Panc1 (cell line): ENCODE measurements around the gene NCAPG2. TPM values are rescaled to one million over a fixed set of nuclear protein-coding genes. Genes with fewer than 3 reads are reported as not detected.

ENCODE experiments used
- ATAC-seq: fragments of 200-7000 bp; cut with Tn5 transposase; 2 replicates; pipeline ENCODE4 v1.9.1; 2020; ENCODE audit warnings: mild to moderate bottlenecking, moderate library complexity
- BruUV-seq: library from RNA; stranded (reverse); fragments of 400-500 nt; replicated peaks from 2 replicates; lab custom pipeline; 2021; lab: Mats Ljungman, UMichigan
- CTCF ChIA-PET: fragments of 300-600 bp; sonication (Branson Sonifier 250); formaldehyde crosslinking; loops from one replicate; lab custom pipeline; 2022; ENCODE audit warnings: antibody characterized with exemption; lab: Charles Lee
- POLR2A ChIA-PET: fragments of 300-600 bp; sonication (Branson Sonifier 250); formaldehyde crosslinking; loops from one replicate; lab custom pipeline; 2022; ENCODE audit warnings: antibody characterized with exemption; lab: Charles Lee
- DNase-seq: peaks from one replicate; pipeline ENCODE4 v3.0.0-alpha.2; 2010; ENCODE audit warnings: low read depth, low spot score
- H3K27ac ChIP-seq: 2 replicates; pipeline ENCODE4 v1.5.1; 2011; ENCODE audit warnings: mild to moderate bottlenecking, low read length, inconsistent platforms
- H3K27me3 ChIP-seq: fragments of 200-500 bp; sonication (Bioruptor generic); 2 replicates; pipeline ENCODE4 v1.6.0; 2014; ENCODE audit warnings: low read length, inconsistent platforms; ENCODE audit not compliant: control insufficient read depth, insufficient read depth
- H3K36me3 ChIP-seq: fragments of 200-500 bp; sonication (Bioruptor generic); 2 replicates; pipeline ENCODE4 v1.5.1; 2014; ENCODE audit warnings: inconsistent platforms, mild to moderate bottlenecking, low read length, moderate library complexity; ENCODE audit not compliant: control insufficient read depth, insufficient read depth
- H3K4me1 ChIP-seq: 2 replicates; pipeline ENCODE4 v1.5.1; 2011; ENCODE audit warnings: inconsistent platforms, mild to moderate bottlenecking, low read length, moderate library complexity; ENCODE audit not compliant: control insufficient read depth, insufficient read depth
- H3K4me3 ChIP-seq, 2 experiments: 2 replicates each; pipeline ENCODE4 v1.5.1; 2011 to 2012; ENCODE audit warnings: low read depth in 2 of 2, low read length in 2 of 2, mild to moderate bottlenecking in 2 of 2, inconsistent platforms in 1 of 2, moderate library complexity in 1 of 2
- H3K9me3 ChIP-seq: fragments of 200-500 bp; sonication (Bioruptor generic); 2 replicates; pipeline ENCODE4 v1.5.1; 2014; ENCODE audit warnings: low read depth, mild to moderate bottlenecking, inconsistent platforms, low read length, moderate library complexity; ENCODE audit not compliant: control insufficient read depth, insufficient read depth
- CTCF ChIP-seq: fragments of 450-650 bp; IDR thresholded peaks from 2 replicates; pipeline ENCODE4 v1.5.1; 2017; ENCODE audit warnings: mild to moderate bottlenecking
- POLR2AphosphoS5 ChIP-seq: IDR thresholded peaks from 2 replicates; pipeline ENCODE4 v1.6.1; 2012; ENCODE audit warnings: mild to moderate bottlenecking, low read depth, low read length, moderate library complexity
- REST ChIP-seq, 2 experiments: IDR thresholded peaks; 2 replicates each; pipeline ENCODE4 v1.6.1; 2011 to 2012; ENCODE audit warnings: low read depth in 2 of 2, control low read depth in 1 of 2, low read length in 1 of 2, mild to moderate bottlenecking in 1 of 2, moderate library complexity in 1 of 2; ENCODE audit not compliant: insufficient read depth in 1 of 2
- SIN3A ChIP-seq: IDR thresholded peaks from 2 replicates; pipeline ENCODE4 v1.6.1; 2012; ENCODE audit warnings: low read depth, mild to moderate bottlenecking, low read length, moderate library complexity, borderline replicate concordance; ENCODE audit not compliant: insufficient read depth
- TCF7L2 ChIP-seq: IDR thresholded peaks from 2 replicates; pipeline ENCODE4 v1.6.1; 2011; ENCODE audit warnings: mild to moderate bottlenecking, low read depth, low read length, inconsistent platforms
- in situ Hi-C: cut with HindIII; loops from 2 replicates; pipeline ENCODE4 v1.10.0; 2016; ENCODE audit warnings: low sequenced_read_pairs, low pct_unique_long_range_greater_than_20kb
- intact Hi-C: fragments of 100-400 bp; cut with micrococcal nuclease; formaldehyde crosslinking; loops from one replicate; pipeline ENCODE4 v1.10.0; 2022; ENCODE audit not compliant: unreplicated experiment
- total RNA-seq: library from RNA; stranded (reverse); gene quantifications from one replicate; pipeline ENCODE4 v1.2.1, GENCODE V29; 2021; ENCODE audit not compliant: unreplicated experiment

The NCAPG2 gene
- total RNA-seq, 1 experiment from 2014 or later = 81.4 TPM

- BruUV-seq = no TSS peak
- H3K36me3 ChIP-seq = peaks cover 13% of the 10 kb centered on the region; the same call in 1 of the 2 replicates
- in situ Hi-C loops (no loop called here), intact Hi-C loops (no loop called here)
- no peaks in the 10 kb centered on the region for H3K4me1 ChIP-seq
- POLR2A ChIA-PET = interaction anchor here (0.8 kb wide), 1 partner anchor 18 kb away, joined by 5 read pairs; no protein-coding TSS in a partner anchor
- H3K27me3 ChIP-seq = no peaks in the 10 kb centered on the region
- no peak overlapping the region for H3K27ac ChIP-seq
- H3K4me3 ChIP-seq = no peak overlapping the region
- DNase-seq = no peak
- TF ChIP-seq POLR2AphosphoS5 = no peak
- TF ChIP-seq SIN3A = no peak
- TF ChIP-seq TCF7L2 = no peak
- no peak for TF ChIP-seq CTCF
- no peak for TF ChIP-seq REST (IDR thresholded peaks at IDR 0.05; ENCODE audit: insufficient read depth in 1 of 2, low read depth in 2 of 2, low read length in 1 of 2)
- no peaks in the 10 kb centered on the region for H3K9me3 ChIP-seq
- CTCF ChIA-PET = no interaction called here
- no peak for ATAC-seq
Measured at GRCh38 chr7:158730383-158731346, 26.1 kb upstream of the NCAPG2 start.

GRCh38 chr7:158729646-158730382 is 25.2 kb upstream of the NCAPG2 start:
- no peak overlapping the region for H3K4me3 ChIP-seq
- H3K36me3 ChIP-seq = peaks cover 6% of the 10 kb centered on the region; the same call in 1 of the 2 replicates
- DNase-seq (no peak), ATAC-seq (no peak; the same call in 1 of the 2 replicates)
- H3K27me3 ChIP-seq = no peaks in the 10 kb centered on the region
- TF ChIP-seq POLR2AphosphoS5 (no peak), CTCF (no peak), SIN3A (no peak), REST (IDR thresholded peaks at IDR 0.05; ENCODE audit: insufficient read depth in 1 of 2, low read depth in 2 of 2, low read length in 1 of 2) (no peak), TCF7L2 (no peak)
- no TSS peak for BruUV-seq
- POLR2A ChIA-PET = interaction anchor here (0.8 kb wide), 1 partner anchor 17 kb away, joined by 5 read pairs; no protein-coding TSS in a partner anchor
- CTCF ChIA-PET = no interaction called here
- no peaks in the 10 kb centered on the region for H3K9me3 ChIP-seq
- in situ Hi-C loops = no loop called here
- H3K27ac ChIP-seq = no peak overlapping the region
- intact Hi-C loops = no loop called here
- no peaks in the 10 kb centered on the region for H3K4me1 ChIP-seq
